ENCODE measurements around the gene ADAMTS1. TPM values are rescaled to one million over a fixed set of nuclear protein-coding genes. Genes with fewer than 3 reads are reported as not detected.

Gene ADAMTS1
- total RNA-seq, 2 donors from 2014 or later: 65.9 to 89.7 TPM

DNA sequence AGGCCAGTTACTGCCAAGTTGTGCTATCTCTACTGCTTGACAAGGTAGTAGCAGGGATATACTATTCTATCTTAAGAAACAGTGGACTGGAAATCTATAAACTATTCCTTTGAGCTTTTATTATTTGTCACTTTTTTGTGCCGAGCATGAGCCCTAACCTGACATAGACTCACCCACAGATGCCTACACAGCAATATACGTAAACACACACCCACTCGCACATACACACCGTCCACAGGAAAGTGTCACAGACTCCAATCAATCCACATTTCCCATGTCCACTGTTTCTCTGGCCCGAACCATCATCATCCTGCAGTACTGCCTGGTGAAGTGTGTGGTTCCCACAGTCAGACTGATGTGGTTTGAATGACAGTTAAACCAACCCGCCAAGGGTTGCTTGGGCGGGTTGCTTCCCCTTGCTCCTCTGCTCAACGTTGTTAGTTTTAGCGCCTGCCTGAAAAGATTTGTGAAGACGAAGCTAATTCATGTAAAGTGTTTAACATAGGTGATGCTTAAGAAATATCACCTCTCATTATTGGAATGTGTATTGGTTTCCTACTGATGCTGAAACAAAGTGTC is 47.2 kb downstream of the ADAMTS1 start:
- TF ChIP-seq, protein P1, sequence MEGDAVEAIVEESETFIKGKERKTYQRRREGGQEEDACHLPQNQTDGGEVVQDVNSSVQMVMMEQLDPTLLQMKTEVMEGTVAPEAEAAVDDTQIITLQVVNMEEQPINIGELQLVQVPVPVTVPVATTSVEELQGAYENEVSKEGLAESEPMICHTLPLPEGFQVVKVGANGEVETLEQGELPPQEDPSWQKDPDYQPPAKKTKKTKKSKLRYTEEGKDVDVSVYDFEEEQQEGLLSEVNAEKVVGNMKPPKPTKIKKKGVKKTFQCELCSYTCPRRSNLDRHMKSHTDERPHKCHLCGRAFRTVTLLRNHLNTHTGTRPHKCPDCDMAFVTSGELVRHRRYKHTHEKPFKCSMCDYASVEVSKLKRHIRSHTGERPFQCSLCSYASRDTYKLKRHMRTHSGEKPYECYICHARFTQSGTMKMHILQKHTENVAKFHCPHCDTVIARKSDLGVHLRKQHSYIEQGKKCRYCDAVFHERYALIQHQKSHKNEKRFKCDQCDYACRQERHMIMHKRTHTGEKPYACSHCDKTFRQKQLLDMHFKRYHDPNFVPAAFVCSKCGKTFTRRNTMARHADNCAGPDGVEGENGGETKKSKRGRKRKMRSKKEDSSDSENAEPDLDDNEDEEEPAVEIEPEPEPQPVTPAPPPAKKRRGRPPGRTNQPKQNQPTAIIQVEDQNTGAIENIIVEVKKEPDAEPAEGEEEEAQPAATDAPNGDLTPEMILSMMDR (IDR thresholded peaks at IDR 0.05): no peak
- DNase-seq (ENCODE audit: low spot score): no peak
- H3K9me3 ChIP-seq: no peaks in the 10 kb centered on the region
- no peaks in the 10 kb centered on the region for H3K36me3 ChIP-seq
- no peak overlapping the region for H3K4me3 ChIP-seq
- H3K27ac ChIP-seq: no peak overlapping the region
- no peaks in the 10 kb centered on the region for H3K27me3 ChIP-seq
- peaks cover 0 to 21% of the 10 kb centered on the region in 2 donors for H3K4me1 ChIP-seq

DNA sequence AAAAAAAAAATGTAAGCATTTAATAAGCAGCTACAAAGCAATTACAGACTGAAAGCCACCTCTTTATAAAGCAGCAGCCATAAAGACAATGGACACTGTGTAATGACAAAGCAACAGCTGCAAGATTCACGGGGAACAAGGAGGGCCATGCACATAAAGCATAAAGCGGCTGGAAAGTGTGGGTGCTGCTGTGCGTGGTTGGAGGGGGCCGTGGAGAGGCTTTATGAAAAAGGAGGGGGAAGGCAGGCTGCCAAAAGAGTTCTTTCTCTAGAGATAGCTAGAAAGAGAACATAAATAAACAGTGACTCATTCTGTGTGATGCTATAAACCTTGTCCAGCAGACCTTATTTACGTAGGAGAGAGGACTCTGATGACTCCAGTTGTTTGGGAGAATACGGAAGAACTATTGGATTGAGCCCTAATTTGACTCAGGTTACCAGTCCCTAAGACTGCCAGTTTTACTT is 49.3 kb downstream of the ADAMTS1 start:
- H3K9me3 ChIP-seq: no peaks in the 10 kb centered on the region
- TF ChIP-seq, protein P1 (IDR thresholded peaks at IDR 0.05): no peak
- H3K27me3 ChIP-seq: no peaks in the 10 kb centered on the region
- no peak overlapping the region for H3K4me3 ChIP-seq
- DNase-seq (ENCODE audit: low spot score): no peak
- no peaks in the 10 kb centered on the region for H3K36me3 ChIP-seq
- peaks cover 0 to 18% of the 10 kb centered on the region in 2 donors for H3K4me1 ChIP-seq
- H3K27ac ChIP-seq: peak overlapping the region; percentile 73 to 76

DNA sequence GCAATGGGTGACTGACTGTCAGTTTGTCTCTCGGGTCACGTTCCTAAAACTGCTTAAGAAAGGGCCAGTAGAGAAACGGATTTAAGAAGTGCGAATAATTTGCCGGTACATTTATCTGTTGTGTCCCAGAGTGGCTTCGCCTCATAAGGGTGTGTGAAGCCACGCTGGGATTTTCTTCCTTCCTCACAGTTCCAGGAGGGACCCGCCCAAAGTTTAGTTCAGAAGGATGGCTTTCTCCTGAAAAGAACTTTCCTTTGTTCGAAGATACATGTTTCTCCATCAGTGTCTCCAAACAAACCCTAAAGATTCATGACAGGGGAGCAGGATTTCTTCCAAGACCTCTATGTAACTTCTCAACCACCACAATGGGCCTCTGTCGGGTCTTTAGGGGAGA is 49.8 kb downstream of the ADAMTS1 start:
- Histone ChIP-seq H3K9me3 (no peaks in the 10 kb centered on the region), H3K4me3 (no peak overlapping the region), H3K4me1 (peaks cover 0 to 18% of the 10 kb centered on the region in 2 donors), H3K36me3 (no peaks in the 10 kb centered on the region), H3K27me3 (no peaks in the 10 kb centered on the region), H3K27ac (peak overlapping the region; percentile 73 to 76)
- no peak for DNase-seq (ENCODE audit: low spot score)
- TF ChIP-seq, protein P1 (IDR thresholded peaks at IDR 0.05): no peak

DNA sequence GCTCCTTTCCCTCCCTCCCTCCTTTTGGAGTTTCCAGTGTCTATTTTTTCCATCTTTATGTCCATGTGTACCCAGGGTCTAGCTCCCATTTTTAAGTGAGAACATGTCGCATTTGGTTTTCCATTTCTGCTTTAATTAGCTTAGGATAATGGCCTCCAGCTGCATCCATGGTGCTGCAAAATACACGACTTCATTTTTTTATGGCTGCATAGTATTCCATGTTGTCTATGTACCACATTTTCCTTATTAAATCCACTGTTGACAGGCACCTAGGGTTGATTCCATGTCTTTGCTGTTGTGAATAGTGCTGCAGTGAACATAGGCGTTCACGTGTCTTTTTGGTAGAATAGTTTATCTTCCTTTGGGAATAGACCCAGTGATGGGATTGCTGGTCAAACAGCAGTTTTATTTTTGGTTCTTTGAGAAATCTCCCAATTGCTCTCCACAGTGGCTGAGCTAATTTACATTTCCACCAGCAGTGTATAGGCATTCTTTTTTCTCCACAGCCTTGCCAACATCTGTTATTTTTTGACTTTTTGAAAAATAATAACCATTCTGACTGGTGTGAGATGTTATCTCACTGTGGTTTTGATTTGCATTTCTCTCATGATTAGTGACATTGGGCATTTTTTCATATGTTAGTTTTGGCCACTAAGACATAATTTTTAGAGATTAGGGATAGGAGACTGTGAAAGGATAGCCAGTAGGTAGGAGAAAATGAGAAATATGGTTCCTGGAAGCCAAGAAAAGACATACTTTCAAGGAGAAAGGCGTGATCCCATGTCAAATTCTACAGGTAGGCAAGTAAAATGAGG is 50.4 kb downstream of the ADAMTS1 start:
- H3K4me3 ChIP-seq: no peak overlapping the region
- TF ChIP-seq, protein P1 (IDR thresholded peaks at IDR 0.05): no peak
- no peak for DNase-seq (ENCODE audit: low spot score)
- H3K27ac ChIP-seq: peak overlapping the region; percentile 73 to 76
- peaks cover 0 to 12% of the 10 kb centered on the region in 2 donors for H3K4me1 ChIP-seq
- H3K9me3 ChIP-seq: no peaks in the 10 kb centered on the region
- no peaks in the 10 kb centered on the region for H3K27me3 ChIP-seq
- H3K36me3 ChIP-seq: no peaks in the 10 kb centered on the region

DNA sequence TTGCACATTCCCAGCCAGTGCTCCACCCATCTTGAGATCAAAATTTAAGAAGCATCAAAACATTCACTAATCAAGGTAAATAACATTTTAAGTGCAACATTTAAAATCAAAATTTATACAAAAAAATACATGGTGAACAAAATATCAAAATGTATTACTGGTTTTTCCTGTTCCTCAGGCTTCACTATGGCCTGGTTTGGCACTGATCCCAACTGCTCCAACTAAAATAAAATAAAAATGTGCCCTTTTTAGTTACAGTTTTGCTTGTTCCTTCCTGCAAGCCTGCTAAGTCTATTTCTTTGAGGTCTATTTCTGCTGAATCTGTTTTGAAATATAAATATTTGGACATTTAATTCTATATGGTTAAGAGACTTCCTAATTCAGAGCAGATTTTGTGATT is 54.9 kb downstream of the ADAMTS1 start:
- peak overlapping the region in 1 of 2 donors; percentile 58 for H3K27ac ChIP-seq
- peaks cover 0 to 3% of the 10 kb centered on the region in 2 donors for H3K4me1 ChIP-seq
- no peaks in the 10 kb centered on the region for H3K27me3 ChIP-seq
- TF ChIP-seq, protein P1 (IDR thresholded peaks at IDR 0.05): no peak
- H3K9me3 ChIP-seq: no peaks in the 10 kb centered on the region
- no peak for DNase-seq (ENCODE audit: low spot score)
- no peaks in the 10 kb centered on the region for H3K36me3 ChIP-seq
- no peak overlapping the region for H3K4me3 ChIP-seq
